Mucosa of stomach (tissue), 1 donor: ENCODE data around the gene RTP5.

Experiments
- H3K27me3 ChIP-seq: one replicate; pipeline ENCODE4 v1.7.0; 2013; ENCODE audit warnings: mild to moderate bottlenecking, low read length; ENCODE audit not compliant: control insufficient read depth, insufficient read depth
- H3K36me3 ChIP-seq: one replicate; pipeline ENCODE4 v1.7.0; 2013; ENCODE audit warnings: low read length; ENCODE audit not compliant: control insufficient read depth, insufficient read depth
- H3K4me1 ChIP-seq: one replicate; pipeline ENCODE4 v1.7.0; 2013; ENCODE audit warnings: mild to moderate bottlenecking, low read length; ENCODE audit not compliant: control insufficient read depth, insufficient read depth
- H3K4me3 ChIP-seq: one replicate; pipeline ENCODE4 v1.7.0; 2013; ENCODE audit warnings: low read length
- H3K9ac ChIP-seq: one replicate; pipeline ENCODE4 v1.7.0; 2013; ENCODE audit warnings: mild to moderate bottlenecking, low read length, moderate library complexity
- H3K9me3 ChIP-seq: one replicate; pipeline ENCODE4 v1.7.0; 2013; ENCODE audit warnings: mild to moderate bottlenecking, low read length, moderate library complexity; ENCODE audit not compliant: control insufficient read depth
- donor health status: Pancreatic carcinoma.

The RTP5 gene

DNA sequence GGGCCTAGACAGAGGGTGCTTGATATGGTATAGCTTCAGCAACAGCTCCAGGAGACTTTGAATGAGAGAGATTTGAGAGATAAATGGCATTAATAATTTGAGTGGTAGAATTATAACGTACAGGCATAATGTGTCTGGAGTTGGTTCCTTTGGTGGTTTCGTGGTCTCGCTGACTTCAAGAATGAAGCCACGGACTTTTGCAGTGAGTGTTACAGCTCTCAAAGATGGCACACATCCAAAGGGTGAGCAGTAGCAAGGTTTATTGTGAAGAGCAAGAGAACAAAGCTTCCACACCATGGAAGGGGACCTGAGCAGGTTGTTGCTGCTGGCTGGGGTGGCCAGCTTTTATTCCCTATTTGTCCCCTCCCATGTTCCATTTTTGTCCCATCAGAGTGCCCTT is 33.9 kb upstream of the RTP5 start:
- no peaks in the 10 kb centered on the region for H3K36me3 ChIP-seq

DNA sequence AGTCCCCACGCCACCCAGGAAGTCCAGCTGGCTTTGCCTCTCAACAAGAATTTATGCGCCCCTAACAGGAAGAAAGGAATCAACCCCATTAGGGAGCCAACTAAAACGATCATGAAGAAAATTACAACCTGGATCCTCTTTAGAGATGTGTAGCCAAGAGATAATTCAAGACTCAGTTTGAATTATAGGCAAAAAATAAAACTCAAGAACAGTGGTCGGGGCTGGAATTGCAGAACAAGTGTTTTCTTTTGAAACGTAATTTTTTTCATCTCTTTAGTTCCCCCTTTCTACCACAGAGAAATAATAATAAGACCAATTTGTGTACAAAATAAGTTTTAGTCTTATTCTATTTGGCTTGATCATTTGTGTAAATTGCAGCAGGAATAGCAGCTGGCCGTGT is 33.2 kb upstream of the RTP5 start:
- Histone ChIP-seq H3K4me1 (no peaks in the 10 kb centered on the region), H3K36me3 (no peaks in the 10 kb centered on the region), H3K9me3 (no peaks in the 10 kb centered on the region), H3K9ac (no peak overlapping the region), H3K4me3 (no peak overlapping the region), H3K27me3 (peaks cover 5% of the 10 kb centered on the region)

More for the DNA sequence above, 33.9 kb upstream of the RTP5 start:
- H3K9ac ChIP-seq: no peak overlapping the region
- no peaks in the 10 kb centered on the region for H3K9me3 ChIP-seq
- H3K27me3 ChIP-seq: peaks cover 5% of the 10 kb centered on the region
- H3K4me1 ChIP-seq: no peaks in the 10 kb centered on the region
- no peak overlapping the region for H3K4me3 ChIP-seq

DNA sequence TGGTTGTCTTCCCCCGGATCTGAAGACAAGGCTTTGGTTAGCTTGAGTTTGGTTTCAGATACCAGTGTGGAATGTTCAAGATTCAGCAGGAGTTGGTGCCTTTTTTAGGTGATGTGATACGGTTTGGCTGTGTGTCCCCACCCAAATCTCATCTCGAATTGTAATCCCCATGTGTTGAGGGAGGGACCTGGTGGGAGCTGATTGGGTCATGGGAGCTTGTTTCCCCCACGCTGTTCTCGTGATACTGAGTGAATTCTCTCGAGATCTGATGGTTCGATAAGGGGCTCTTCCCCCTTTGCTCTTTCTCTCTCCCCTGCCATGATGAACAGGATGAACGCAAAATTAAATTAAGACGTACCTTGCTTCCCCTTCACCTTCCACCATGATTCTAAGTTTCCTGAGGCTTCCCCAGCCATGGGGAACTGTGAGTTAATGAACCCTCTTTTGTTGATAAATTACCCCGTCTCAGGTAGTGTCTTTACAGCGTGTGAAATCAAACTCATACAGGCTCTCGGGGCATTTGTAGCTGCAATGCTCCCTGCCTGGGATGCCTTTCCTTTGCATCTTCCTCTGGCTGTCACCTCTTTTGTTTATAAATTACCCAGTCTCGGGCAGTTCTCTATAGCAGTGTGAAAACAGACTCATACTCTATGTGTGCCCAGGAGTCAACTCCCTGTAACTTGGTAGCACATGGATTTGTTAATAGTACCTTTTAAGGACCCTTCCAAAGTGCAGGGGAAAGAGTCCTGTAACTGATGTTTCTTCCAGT is 32.1 kb upstream of the RTP5 start:
- H3K9me3 ChIP-seq: no peaks in the 10 kb centered on the region
- no peaks in the 10 kb centered on the region for H3K4me1 ChIP-seq
- no peaks in the 10 kb centered on the region for H3K36me3 ChIP-seq
- H3K27me3 ChIP-seq: peaks cover 5% of the 10 kb centered on the region
- H3K4me3 ChIP-seq: no peak overlapping the region
- no peak overlapping the region for H3K9ac ChIP-seq

DNA sequence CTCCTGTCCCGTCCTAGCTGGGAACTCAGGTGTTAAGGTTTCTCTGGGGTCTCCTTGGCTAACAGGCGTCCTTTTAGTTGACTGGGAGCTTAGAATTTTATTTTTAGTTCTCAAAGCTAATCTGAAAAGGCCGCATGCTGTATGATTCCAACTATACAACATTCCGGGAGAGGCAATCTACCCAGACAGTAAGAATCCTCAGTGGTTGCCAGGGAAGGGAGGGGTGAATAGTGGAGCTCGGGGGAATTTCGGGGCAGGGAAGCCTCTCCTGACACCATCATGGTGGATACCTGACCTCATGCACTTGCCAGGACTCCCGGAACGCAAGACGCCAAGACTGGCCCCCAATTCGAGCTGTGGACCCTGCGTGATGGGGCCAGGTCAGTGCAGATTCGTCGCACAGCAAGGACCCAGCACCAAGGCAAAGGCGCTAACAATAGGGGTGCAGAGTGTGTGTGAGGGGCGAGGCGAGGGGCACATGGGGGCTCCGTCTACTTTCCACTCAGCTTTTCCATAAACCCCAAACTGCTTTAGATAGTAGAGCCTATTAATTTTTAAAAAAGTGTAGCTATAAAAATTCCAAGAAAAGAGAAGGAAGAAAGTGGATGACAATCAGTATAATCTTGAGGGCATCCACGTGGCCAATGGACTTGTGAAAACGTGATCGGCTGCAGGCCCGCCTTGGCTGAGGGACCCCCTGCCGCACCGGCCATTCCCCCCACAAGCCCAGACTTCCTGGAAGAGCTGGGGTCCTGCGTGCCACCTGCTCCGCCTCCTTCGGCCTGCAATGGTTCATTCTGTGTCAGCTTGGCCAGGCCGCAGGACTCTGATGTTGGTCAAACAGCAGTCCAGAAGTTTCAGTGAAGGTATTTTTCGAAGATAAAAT is 28.1 kb upstream of the RTP5 start:
- no peaks in the 10 kb centered on the region for H3K9me3 ChIP-seq
- H3K4me3 ChIP-seq: no peak overlapping the region
- no peaks in the 10 kb centered on the region for H3K36me3 ChIP-seq
- no peak overlapping the region for H3K9ac ChIP-seq
- H3K27me3 ChIP-seq: peaks cover 11% of the 10 kb centered on the region
- H3K4me1 ChIP-seq: no peaks in the 10 kb centered on the region

DNA sequence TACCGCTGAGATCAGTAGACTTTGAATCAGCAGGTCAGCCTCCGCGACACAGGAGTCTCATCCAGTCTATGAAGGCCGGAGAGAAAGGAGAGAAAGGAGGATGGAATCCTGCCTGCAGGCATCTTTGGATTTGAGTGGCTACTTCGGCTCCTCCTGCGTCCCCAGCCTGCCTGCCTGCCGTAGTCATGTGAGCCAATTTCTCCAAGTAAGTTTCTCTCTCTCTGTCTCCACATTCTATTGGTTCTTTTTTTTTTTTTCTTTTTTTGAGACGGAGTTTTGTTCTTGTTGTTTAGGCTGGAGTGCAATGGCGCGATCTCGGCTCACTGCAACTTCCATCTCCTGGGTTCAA is 27.5 kb upstream of the RTP5 start:
- no peaks in the 10 kb centered on the region for H3K4me1 ChIP-seq
- no peaks in the 10 kb centered on the region for H3K36me3 ChIP-seq
- H3K27me3 ChIP-seq: peaks cover 11% of the 10 kb centered on the region
- H3K9me3 ChIP-seq: no peaks in the 10 kb centered on the region
- no peak overlapping the region for H3K4me3 ChIP-seq
- H3K9ac ChIP-seq: no peak overlapping the region

DNA sequence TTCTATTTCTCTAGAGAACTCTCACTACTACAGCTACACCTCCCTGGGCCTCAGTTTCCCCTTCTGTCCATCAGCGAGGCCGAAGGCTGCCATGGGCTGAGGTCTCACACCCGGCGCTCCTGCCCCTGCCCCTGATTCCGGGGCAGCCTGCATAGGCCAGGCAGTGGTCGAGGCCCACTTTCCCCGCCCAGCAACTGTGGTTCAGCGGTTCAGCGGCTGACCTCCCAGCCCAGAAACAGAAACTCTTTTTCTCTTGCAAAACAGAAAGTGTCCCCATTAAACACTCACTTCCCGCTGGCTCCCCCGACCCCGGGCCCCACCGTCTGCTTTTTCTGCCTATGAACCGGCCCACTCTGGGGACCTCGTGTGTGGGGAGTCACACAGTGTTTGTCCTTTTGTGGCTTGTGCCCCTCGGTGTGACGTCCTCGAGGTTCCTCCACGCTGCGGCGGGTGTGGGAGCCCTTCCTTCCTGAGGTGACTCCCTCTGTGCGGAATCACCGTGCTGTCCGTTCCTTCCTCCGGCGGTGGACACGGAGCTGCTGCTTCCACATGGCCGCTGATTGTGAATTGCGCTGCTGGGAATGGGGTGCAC is 26.8 kb upstream of the RTP5 start:
- no peak overlapping the region for H3K9ac ChIP-seq
- H3K36me3 ChIP-seq: no peaks in the 10 kb centered on the region
- H3K4me3 ChIP-seq: no peak overlapping the region
- H3K4me1 ChIP-seq: no peaks in the 10 kb centered on the region
- peaks cover 11% of the 10 kb centered on the region for H3K27me3 ChIP-seq
- H3K9me3 ChIP-seq: no peaks in the 10 kb centered on the region

DNA sequence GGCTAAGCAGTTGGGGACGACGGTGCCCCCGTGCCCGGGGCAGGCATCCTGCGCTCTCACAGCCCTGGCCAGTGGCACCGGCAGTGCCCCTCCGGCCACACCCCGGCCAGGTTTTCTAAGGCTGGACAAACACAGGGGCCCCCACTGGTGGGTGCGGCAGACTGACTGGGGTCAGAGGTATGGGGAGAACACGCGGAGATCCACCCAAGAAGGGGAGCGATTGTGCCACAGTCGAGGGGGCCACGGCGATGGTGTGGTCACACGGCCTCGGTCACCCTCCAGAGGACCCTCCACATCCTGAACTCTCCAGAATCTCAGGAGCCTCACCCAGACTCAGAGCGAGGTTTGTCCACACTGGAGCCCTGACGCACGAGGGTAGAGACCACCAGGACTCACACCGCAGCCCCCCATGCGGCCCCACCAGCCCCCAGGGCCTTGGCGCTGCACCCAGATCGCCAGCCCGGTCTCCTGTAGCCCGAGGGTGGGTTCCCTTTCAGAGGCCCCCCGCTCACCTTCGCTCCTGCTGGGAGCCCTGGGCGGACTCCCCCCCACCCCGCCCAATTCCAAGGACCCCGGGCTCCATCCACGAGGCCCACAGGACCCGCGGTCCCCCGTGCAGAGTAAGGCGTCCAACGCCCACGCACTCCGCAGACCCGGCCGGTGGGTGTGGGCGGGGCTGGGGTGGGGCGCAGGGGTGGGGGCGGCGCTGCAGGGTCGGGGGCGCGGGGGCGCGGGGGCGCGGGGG is 26.0 kb upstream of the RTP5 start:
- H3K4me3 ChIP-seq: no peak overlapping the region

DNA sequence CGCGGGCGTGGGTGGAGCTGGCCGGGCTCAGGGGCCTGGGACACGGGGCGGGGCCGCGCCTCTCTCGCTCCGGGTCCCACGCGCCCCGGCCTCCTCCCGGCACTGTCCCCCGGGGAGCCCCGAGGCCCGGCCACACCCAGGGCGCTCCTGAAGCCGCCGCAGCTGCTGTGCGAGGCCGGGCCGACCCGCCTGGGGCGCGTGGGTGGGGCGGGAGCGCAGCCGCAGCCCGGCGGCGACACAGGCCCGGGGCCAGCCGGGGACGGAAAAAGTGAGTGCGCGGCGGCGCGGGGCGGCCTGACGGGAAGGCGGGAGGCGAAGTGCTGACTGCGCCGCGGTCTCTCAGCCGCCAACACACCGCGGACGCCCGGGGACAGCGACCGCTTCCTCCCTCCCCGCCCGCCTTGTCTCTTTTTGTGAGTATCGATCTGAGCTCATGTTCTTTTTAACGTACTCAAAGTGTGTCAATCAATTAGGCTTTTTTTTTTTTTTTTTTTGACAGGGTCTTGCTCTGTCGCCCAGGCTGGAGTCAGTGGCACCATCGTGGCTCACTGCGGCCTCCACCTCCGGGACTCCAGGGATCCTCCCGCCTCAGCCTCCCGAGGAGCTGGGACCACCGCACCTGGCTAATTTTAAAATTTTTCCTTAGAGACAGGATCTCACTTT is 25.3 kb upstream of the RTP5 start:
- Histone ChIP-seq H3K9ac (peak overlapping the region; percentile 34), H3K4me1 (no peaks in the 10 kb centered on the region), H3K9me3 (no peaks in the 10 kb centered on the region), H3K36me3 (no peaks in the 10 kb centered on the region), H3K4me3 (no peak overlapping the region), H3K27me3 (peaks cover 11% of the 10 kb centered on the region)

More for the DNA sequence above, 26.0 kb upstream of the RTP5 start:
- no peaks in the 10 kb centered on the region for H3K36me3 ChIP-seq
- H3K27me3 ChIP-seq: peaks cover 11% of the 10 kb centered on the region
- no peaks in the 10 kb centered on the region for H3K9me3 ChIP-seq
- H3K4me1 ChIP-seq: no peaks in the 10 kb centered on the region
- H3K9ac ChIP-seq: no peak overlapping the region

DNA sequence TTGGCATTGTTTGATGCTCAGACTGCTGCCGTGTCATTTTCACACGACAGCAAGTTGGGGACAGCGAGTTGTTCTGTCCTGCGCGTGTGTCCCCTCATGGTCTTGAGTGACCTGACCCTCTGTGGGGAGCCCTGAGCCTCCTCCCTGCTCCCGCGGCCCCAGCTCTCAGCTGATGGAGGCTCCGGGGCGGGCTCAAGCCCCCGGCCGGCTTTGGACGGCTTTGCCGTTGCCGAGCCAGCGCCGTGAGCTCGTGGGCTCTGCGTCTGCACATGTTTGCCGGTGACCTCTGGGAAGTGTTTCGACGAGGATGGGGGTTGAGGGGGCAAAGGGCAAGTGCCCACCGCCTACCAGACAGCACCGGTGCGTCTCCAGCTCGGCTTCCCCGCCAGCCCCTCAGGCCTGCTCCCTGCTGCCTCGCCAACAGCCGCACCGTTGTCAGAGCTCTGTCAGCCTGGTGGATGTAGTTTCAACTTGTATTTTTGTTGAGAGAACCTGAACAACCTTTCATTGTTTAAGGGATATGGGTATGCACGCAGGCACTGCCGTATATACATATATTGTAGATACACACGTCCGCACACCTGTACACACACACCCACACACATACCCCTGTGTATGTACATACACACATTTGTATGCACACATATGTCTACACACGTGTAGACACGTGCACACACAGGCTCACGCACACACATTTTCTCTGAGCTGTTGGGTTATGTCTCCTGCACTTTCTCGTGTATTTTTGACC is 24.5 kb upstream of the RTP5 start:
- Histone ChIP-seq H3K27me3 (peaks cover 11% of the 10 kb centered on the region), H3K9ac (peak overlapping the region; percentile 34), H3K4me3 (no peak overlapping the region), H3K4me1 (no peaks in the 10 kb centered on the region), H3K36me3 (no peaks in the 10 kb centered on the region), H3K9me3 (no peaks in the 10 kb centered on the region)

DNA sequence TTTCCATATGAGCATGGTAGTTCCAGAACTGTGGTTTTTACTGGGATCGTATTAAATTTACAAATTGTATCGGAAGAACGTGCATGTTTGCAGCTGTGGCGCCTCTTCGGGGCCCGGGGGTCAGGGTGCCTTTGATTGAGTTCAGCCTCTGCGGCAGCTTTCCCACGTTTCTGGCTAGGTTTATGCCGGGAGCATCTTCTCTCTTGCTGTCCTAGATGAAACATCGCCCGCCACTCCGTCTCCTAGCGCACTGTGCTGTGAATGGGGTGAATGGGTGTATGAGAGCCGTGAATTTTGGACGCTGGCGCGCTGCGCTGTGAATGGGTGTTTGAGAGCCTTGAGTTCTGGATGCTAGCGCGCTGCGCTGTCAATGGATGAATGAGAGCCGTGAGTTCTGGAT is 23.1 kb upstream of the RTP5 start:
- Histone ChIP-seq H3K4me3 (no peak overlapping the region), H3K27me3 (peaks cover 11% of the 10 kb centered on the region), H3K4me1 (no peaks in the 10 kb centered on the region), H3K9ac (no peak overlapping the region), H3K36me3 (no peaks in the 10 kb centered on the region), H3K9me3 (no peaks in the 10 kb centered on the region)
